DMS114 treated with DMSO at 0.1 percent for 48 hours (cell line): ENCODE results near the gene FOXR1.
"Not testable (repeated sequence)": the region's sequence is repeated elsewhere in the genome, so short reads cannot be mapped to it uniquely, and the experiment has no call there.

ENCODE experiments used
- DNase-seq: peaks from one replicate; lab custom pipeline; 2025; ENCODE audit not compliant: unreplicated experiment; lab: John Stamatoyannopoulos, UW

FOXR1 gene

GRCh38 chr11:118939953-118940598 lies 31.5 kb upstream of the FOXR1 start:
- no peak for DNase-seq

DNA sequence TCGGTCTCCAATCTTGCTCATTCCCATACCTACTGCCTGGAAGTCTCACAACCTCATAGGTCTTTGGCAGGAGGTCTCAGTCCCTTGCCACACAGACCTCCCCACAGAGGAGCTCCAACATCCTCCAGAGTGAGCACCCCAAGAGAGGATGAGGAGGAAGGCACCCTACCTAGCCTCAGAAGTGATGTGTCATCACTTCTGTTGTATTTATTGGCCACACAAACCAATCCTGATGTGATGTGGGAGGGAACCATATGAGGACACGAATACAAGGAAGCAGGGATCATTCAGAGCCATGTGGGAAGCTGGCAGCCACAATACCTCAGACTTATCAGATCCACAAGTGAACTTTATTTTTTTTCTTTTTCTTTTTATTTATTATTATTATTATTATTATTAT lies 24.5 kb upstream of the FOXR1 start:
- DNase-seq = no peak

GRCh38 chr11:118948000-118948399 lies 23.6 kb upstream of the FOXR1 start:
- no peak for DNase-seq

GRCh38 chr11:118953265-118953664 lies 18.3 kb upstream of the FOXR1 start:
- DNase-seq = no peak

GRCh38 chr11:118953976-118954375 lies 17.6 kb upstream of the FOXR1 start:
- DNase-seq = not testable (repeated sequence)

- peak; percentile 51 for DNase-seq
These were observed 15.3 kb upstream of the FOXR1 start, which contains the start of gene UPK2 for GRCh38 chr11:118956094-118956846. Gene UPK2, plus strand, starts transcription at chr11:118956298. Its CDS starts 53 bp downstream, at chr11:118956351.

DNA sequence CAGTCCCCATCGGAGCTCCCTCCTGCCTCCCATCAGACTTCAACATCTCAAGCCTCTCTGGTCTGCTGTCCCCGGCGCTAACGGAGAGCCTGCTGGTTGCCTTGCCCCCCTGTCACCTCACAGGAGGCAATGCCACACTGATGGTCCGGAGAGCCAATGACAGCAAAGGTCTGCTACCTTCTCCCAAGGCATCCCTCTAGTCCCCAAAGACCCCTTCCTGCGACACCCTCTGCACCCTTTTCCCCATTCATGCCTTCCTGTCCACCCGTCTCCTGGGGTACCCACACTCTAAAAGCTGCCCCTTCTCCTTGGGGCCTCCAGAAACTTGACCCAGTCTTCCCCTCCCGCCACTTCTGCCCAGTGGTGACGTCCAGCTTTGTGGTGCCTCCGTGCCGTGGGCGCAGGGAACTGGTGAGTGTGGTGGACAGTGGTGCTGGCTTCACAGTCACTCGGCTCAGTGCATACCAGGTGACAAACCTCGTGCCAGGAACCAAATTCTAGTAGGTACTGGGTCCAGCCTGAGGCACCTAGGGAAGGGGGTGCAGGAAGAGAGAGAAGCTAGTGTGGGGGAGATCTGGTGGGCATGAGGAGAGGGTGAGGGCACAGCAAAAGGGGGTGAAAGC lies 14.6 kb upstream of the FOXR1 start:
- DNase-seq = no peak

GRCh38 chr11:118957549-118957948 lies 14.0 kb upstream of the FOXR1 start:
- no peak for DNase-seq

GRCh38 chr11:118957968-118958367 lies 13.6 kb upstream of the FOXR1 start:
- no peak for DNase-seq

DNA sequence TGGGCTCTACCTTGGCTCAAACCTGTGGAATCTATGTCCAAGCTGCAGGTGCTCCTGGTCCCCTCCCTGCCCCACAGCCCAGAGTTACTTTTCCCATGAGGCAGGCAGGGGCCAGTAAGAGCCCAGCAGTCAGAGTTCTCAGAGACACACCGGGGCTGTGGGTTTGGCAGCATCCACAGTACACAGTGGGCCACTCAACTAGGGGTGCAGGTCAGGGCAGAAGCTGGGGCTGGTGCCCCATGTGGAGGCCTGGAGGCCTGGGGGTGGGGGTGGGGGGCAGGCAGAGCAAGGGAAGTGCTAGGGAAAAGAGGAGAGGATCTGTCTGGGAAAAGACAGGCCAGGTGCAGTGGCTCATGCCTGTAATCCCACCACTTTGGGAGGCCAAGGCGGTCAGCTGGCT lies 13.0 kb upstream of the FOXR1 start:
- DNase-seq = no peak

DNA sequence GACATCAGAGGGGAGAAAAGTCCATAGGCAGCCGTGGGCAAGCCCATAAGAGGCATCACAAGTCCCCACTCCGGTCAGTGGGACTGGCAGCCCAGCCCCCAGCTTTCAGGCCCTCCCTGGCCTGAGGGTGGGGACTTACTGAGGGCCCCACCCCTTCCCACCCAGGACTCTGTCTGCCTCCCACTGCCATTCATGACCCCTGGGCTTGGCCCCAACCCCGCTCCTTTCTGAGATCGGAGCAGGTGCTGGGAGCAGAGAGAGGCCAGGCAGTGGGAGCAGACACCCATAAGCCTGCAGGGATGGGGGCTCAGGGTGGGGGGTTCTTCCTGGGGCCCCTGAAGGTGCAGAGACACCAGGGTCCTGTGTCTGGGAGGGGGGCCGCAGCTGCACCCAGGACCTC lies 10.4 kb upstream of the FOXR1 start:
- no peak for DNase-seq

DNA sequence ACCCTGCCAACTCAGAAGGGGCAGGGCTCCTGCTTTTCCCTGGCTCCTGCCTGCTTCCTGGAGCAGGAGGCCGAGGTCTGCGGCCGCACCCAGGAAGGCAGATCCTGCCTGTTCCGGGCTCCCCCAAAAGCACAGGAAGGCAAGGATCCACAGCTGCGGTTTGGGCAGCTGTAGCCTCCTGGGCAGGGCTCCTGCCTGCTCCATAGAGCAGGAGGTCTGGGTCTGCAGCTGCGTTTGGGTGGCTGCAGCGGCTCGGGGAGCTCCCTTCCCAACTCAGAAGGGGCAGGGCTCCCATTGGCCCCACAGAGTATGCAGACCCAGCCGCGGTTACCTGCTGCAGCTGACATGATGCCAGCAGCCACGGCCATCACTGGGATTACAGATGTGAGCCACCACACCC lies 10.0 kb upstream of the FOXR1 start:
- DNase-seq = no peak

GRCh38 chr11:118969508-118969907 lies 2.1 kb upstream of the FOXR1 start:
- DNase-seq = not testable (repeated sequence)

DNA sequence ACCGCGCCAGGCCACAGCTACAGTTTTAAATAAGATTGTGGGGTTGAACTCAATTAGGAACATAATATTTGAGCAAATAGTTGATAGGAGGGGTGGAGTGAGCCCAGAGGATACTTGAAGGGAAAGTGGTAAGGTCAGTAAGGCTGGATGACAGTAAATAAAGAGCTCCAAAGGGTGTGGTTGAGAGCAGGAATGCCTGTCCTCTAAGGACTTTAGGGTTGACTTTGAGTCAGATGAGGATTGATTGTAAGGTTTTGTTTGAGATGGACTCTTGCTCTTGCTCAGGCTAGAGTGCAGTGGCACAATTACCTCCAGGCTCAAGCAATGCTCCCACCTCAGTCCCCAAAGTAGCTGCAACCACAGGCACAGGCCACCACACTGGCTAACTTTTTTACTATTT lies 2.4 kb downstream of the FOXR1 start:
- no peak for DNase-seq

GRCh38 chr11:118975771-118976709 lies 4.5 kb downstream of the FOXR1 start:
- no peak for DNase-seq

DNA sequence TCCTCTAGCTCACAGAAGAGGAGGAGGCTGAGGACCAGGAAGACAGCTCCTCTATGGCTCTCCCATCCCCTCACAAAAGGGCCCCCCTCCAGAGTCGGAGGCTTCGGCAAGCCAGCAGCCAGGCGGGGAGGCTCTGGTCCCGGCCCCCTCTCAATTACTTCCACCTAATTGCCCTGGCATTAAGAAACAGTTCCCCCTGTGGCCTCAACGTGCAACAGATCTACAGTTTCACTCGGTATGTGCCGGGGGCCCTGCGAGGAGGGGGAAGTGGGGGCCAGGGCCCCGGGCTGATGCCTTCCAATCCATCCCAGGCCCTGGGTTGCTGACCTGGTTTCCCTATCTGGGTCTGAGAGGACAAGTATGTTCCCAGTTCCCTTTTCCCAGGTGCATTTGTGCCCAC lies 7.9 kb downstream of the FOXR1 start:
- no peak for DNase-seq

- DNase-seq = no peak
These were observed 8.8 kb downstream of the FOXR1 start for GRCh38 chr11:118980191-118980881.

- DNase-seq = not testable (repeated sequence)
These were observed 12.8 kb downstream of the FOXR1 start for GRCh38 chr11:118984337-118984736.

- DNase-seq = no peak
These were observed 13.3 kb downstream of the FOXR1 start for GRCh38 chr11:118984825-118985224.

- DNase-seq = no peak
These were observed 16.7 kb downstream of the FOXR1 start for GRCh38 chr11:118988280-118988679.
